Head of caudate nucleus (tissue), 42 donors: ENCODE results near the gene ARMH4.
A peak's percentile ranks its signal among the peaks of the same experiment; 100 is the strongest.

Experiments
- DNase-seq, 42 donors: peaks; one replicate each; pipeline versions ENCODE4 v3.0.0 to v3.0.0-alpha.2; 2020 to 2021; ENCODE audit warnings: mixed read lengths in 7 of 42
- intact Hi-C: fragments of 100-400 bp; cut with DNase I; formaldehyde crosslinking; loops from one replicate; pipeline ENCODE4 v1.15.0; 2022

The ARMH4 gene, protein sequence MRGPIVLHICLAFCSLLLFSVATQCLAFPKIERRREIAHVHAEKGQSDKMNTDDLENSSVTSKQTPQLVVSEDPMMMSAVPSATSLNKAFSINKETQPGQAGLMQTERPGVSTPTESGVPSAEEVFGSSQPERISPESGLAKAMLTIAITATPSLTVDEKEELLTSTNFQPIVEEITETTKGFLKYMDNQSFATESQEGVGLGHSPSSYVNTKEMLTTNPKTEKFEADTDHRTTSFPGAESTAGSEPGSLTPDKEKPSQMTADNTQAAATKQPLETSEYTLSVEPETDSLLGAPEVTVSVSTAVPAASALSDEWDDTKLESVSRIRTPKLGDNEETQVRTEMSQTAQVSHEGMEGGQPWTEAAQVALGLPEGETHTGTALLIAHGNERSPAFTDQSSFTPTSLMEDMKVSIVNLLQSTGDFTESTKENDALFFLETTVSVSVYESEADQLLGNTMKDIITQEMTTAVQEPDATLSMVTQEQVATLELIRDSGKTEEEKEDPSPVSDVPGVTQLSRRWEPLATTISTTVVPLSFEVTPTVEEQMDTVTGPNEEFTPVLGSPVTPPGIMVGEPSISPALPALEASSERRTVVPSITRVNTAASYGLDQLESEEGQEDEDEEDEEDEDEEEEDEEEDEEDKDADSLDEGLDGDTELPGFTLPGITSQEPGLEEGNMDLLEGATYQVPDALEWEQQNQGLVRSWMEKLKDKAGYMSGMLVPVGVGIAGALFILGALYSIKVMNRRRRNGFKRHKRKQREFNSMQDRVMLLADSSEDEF

GRCh38 chr14:58152014-58152857, at the start of gene ARMH4:
TSS of gene ARMH4 (minus strand) at chr14:58152213. CDS start at chr14:58139358, 12,855 bp downstream.
- intact Hi-C loops = loop anchor here (5.0 kb wide), 1 partner anchor 45 kb away; no protein-coding TSS in a partner anchor
- DNase-seq = peak; percentile 67 to 92 (median 86)

GRCh38 chr14:58200846-58201245, 48.8 kb upstream of the ARMH4 start:
- intact Hi-C loops = no loop called here
- DNase-seq = no peak

GRCh38 chr14:58200480-58200841, 48.4 kb upstream of the ARMH4 start:
- intact Hi-C loops = no loop called here

DNA sequence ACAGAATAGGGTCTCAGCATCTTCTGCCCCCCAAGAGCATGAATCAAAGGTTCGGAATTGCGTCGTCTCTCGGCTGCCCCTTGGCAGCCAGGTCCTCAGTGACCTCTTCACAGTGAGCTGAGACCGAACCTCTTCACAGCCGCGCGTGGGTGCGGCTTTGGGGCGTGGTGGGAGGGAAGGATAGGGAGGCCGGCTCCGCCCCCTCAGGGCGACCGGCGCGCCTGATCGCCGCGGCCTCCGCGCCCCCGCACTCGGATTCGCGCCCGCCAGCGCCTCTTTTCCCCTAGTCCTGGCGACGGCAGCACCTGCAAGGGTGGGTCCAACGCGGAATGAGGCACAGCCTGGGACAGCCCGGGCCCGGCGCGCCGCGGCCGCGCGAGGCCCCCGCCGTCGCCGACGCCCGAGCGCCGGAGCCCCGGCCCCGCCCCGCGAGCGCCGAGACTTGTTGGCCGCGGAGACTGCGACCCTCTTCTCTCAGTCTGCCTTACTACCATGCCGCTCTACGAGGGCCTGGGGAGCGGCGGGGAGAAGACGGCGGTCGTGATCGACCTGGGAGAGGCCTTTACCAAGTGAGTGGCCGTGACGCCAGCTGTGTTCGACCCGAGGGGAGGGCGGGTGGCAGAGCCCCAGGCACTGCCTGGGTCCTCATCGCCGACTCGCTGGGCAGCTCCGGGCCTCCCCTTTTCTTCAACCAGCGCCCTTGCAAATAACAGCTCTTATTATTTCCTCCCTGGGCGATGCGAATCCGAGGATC, 47.9 kb upstream of the ARMH4 start, which contains the start of gene ACTR10:
Gene ACTR10, plus strand, starts transcription at position 424 of the 754 bp plus-strand sequence. Its CDS starts 69 bp downstream, at position 493.
- intact Hi-C loops = loop anchor here (5.0 kb wide), 2 partner anchors 37 to 48 kb away; partner anchors contain the start of gene ARMH4
- DNase-seq = peak; percentile 55 to 92 (median 84)

More at GRCh38 chr14:58200480-58200841, 48.4 kb upstream of the ARMH4 start:
- peak in 1 of 42 donors; percentile 29 for DNase-seq

GRCh38 chr14:58198086-58198485, 46.1 kb upstream of the ARMH4 start:
- intact Hi-C loops = loop anchor here (5.0 kb wide), 2 partner anchors 39 to 46 kb away; partner anchors contain the start of gene ARMH4
- DNase-seq = no peak

GRCh38 chr14:58196198-58196597, 44.2 kb upstream of the ARMH4 start:
- intact Hi-C loops = loop anchor here (5.0 kb wide), 2 partner anchors 41 to 44 kb away; partner anchors contain the start of gene ARMH4
- DNase-seq = no peak

DNA sequence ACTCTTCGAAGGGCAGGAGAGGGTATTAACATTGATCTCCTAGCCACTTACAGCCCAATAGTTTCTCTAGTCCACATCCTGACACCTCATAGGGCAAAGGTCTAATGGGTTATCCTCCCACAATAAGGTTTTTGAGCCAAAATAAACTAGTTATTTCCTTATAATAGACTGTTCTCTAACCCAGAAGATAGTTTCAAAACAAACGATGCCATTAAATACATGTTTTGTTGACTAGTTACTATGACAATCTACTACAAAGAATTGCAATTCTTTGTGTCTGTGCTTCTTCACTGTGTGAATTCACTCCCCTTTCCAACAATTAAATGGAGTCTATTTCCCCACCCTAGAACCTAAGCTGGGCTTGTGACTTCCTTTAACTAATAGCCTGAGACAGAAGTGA, 41.5 kb upstream of the ARMH4 start:
- intact Hi-C loops = no loop called here
- DNase-seq = no peak

GRCh38 chr14:58191763-58192601, 40.0 kb upstream of the ARMH4 start:
- DNase-seq = no peak
- intact Hi-C loops = no loop called here

DNA sequence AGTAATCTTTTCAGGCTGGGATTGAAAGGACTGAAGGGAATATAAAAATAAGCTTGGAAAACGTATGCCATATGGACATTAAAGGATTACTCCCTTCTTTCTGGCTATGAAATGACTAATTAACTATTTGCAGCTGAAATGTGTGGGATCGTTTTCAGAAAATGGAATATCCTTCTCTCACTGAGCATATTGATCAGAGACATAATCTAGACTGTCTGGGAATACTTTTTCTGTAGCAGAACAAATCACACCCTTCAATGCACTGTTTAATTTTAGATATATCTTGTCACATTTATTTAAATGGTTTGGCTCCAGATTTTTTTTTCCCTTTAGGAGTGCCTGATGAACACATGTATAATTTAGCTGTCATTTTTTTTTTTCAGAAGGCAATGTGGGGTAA, 37.2 kb upstream of the ARMH4 start:
- DNase-seq = no peak
- intact Hi-C loops = no loop called here

- intact Hi-C loops = no loop called here
- no peak for DNase-seq
Observed at GRCh38 chr14:58177125-58177524, 25.1 kb upstream of the ARMH4 start.

- DNase-seq = peak; percentile 43 to 90 (median 74)
Observed at GRCh38 chr14:58171090-58171489, 19.1 kb upstream of the ARMH4 start.

GRCh38 chr14:58167891-58168290, 15.9 kb upstream of the ARMH4 start:
- intact Hi-C loops = loop anchor here (5.0 kb wide), 1 partner anchor 61 kb away; no protein-coding TSS in a partner anchor
- DNase-seq = peak in 10 of 42 donors; percentile 18 to 66 (median 36)

More at GRCh38 chr14:58171090-58171489, 19.1 kb upstream of the ARMH4 start:
- intact Hi-C loops = no loop called here

- intact Hi-C loops = loop anchor here (5.0 kb wide), 1 partner anchor 60 kb away; no protein-coding TSS in a partner anchor
- no peak for DNase-seq
Observed at GRCh38 chr14:58167057-58167456, 15.0 kb upstream of the ARMH4 start.

GRCh38 chr14:58166005-58166983, 14.3 kb upstream of the ARMH4 start:
- peak; percentile 68 to 96 (median 90) for DNase-seq
- intact Hi-C loops = loop anchor here (5.0 kb wide), 1 partner anchor 59 kb away; no protein-coding TSS in a partner anchor

- DNase-seq = no peak
- intact Hi-C loops = no loop called here
Observed at GRCh38 chr14:58160561-58160960, 8.5 kb upstream of the ARMH4 start.
